ENCODE results near the gene LRCOL1.

The LRCOL1 gene

DNA sequence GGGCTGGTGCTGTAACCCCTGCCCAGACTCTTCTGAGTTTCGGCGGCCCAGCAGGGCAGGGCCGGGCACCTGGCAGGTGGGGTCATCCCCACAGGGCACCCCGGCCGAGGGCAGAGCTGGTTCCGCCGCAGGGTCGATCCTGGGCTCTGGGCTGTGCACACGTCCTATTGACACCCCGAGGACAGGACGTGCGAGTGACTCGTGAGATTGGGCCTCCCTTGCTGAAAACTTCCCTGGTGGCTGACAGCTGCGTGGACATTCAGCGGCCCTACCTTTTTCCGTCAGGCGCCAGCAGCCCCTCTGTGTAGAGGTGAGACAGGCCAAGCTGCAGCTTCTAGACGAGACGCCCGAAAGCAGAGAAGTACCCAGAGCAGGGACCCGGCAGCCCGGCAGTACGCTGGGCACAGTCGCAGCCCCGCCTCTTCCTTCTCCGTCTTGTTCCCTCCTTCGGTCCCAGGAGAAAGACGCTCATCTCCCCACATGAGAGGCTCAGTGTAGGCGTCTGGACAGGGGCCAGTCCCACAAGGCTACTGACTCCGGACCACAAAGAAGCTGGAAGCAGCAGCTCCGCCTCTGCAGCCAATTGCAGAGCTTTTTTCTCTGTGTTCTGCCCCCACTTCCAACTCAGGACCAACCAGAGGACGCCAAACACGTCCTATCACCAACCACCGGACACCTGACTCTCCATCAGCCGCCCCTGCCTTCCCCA is at the start of gene LRCOL1:
TSS of gene LRCOL1 (minus strand) at position 532 of the 709 bp plus-strand sequence. CDS start 4,331 bp downstream, outside the sequence.
- DNase-seq, result no peak

- DNase-seq, result no peak
Measured at GRCh38 chr12:132660052-132660451, 49.7 kb upstream of the LRCOL1 start.

DNA sequence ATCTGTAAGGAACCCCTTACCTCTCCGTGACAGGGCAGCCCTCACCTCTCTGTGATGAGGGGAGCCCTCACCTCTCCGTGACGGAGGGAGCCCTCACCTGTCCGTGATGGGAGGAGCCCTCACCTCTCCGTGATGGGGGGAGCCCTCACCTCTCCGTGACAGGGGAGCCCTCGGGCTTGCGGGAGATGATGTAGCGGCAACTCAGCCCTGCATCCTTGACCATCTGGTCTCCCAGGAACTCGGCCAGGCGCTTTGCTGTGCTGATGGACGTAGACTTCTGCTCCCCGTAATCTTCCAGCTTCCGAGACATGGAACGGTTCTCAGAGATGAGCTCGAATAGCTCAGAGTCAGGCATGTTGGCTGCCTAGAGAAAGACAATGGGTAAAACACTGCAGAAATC is 48.8 kb upstream of the LRCOL1 start:
- no peak for DNase-seq

DNA sequence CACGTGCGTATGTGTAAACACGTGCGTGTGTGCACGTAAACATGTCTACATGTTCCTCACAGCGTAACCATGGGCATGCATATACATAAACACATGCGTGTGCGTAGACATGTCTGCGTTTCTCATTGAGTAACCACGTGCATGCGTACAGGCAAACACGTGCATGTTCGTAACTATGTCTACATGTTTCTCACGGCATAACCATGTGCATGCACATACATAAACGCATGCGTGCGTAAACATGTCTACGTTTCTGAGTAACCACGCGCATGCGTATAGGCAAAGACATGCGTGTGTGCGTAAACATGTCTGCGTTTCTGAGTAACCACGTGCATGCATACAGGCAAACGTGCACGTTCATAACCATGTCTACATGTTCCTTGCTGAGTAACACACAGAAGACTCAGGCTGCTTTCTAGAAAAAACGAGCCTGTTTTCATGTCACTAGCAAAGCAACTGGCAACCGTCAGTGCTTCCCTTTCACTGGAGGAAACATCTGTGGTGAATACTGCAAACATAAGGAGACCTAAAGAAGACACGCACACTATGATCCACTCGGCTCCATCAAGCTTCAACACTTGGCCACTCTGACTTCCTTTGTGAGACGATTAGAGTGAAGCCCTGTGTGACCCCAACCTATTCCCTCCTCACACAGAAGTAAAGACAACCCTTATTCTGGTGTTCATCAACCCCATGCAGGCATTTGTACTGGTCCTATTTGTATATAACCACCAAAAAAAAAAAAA is 47.9 kb upstream of the LRCOL1 start:
- no peak for DNase-seq

DNA sequence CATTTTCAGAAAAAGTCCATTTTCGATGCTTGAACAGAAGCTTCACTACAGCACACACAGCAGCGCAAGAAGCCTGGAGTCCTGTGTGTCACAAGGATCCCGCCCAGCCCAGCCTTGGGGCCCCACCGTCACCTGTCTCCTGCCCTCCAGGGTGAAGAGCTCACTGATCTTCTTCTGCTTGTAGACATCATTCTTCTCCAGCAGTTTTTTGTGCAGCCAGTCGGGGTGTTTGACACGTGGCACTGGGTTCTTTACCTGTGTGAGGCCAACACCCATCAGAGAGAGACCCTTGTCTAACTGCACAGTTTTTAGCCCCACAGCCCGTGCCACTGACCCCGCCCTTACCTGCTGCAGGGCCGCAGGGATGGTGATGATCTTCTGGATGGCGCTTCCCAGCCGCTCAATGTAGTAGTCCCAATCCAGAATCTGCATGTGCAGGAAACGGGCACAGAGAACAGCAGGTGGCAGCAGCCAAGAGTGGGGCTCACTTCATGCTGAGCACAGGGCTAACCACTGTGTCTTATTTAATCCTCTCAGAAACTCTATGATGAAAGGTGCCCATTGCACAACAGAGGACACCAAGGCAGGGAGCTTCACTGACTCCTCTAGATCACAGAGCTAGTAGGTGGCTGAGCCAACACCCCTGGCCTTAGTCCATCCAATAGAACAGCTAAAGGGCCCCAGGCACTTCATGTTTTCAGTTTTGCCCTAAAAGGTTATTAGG is 46.8 kb upstream of the LRCOL1 start:
- DNase-seq, result no peak

- no peak for DNase-seq
Measured at GRCh38 chr12:132653567-132654290, 43.3 kb upstream of the LRCOL1 start.

DNA sequence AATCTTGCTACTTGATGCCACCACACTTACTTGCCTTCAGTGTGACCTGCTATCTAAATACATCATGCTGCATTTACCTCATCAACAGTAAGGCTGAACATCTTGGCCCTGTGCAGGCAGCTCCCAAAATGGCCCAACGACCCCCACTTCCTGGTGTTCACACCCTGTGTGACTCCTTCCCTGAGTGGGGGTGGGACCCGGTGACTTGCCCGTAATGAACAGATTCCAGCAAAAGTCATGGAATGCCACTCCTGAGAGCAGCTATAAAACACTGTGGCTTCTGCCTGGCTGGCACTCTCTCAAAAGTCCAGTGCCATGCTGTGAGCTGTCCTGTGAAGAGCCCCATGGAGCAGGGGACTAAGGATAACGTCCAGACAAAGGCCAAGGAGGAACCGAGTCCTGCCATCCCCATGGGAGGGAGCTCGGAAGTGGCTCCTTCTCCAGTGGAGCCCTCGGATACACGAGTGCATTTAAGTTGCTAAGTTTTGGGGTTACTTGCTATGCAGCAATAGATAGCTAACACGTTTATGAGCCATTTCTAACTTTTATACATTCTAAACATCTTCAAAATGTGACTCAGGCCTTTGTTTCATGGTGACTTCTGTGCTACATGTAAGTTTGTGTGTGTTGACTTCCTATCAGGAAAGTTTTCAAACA is 41.2 kb upstream of the LRCOL1 start:
- DNase-seq, result no peak

DNA sequence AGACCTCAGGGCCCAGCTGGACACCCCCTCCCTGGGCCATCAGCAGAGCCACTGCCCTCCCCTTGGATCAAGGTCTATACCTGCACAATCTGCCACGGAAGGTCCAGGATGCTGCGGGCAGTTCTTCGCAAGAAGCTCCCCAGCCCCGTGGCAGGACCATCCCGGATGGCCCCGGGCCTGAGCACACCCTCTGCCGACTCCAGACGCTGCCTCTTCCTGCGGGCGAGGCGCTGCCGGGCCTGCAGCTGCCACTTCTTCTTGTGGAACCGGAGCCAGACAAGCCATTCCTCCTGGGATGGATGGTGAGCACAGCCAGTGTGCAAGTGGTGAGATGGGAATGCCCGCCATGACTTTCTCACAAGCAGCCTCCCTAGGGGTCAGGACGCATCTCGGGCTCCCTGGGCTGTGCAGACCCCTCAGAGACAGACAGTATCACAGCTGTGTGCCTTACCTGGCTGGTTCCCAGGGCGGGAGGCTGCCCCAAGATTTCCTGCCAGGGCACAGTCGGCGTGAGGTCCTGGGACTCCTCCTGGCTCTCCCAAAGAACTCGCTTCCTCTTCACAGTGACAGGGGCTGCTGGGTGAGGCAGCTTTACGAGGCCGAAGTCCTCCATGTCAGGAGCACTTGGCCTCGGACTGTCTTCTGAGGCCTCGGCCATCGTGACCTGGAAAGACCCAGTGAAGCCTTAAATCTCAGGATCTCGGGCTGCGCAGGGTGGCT is 39.0 kb upstream of the LRCOL1 start:
- no peak for DNase-seq

- no peak for DNase-seq
Measured at GRCh38 chr12:132648616-132649225, 38.3 kb upstream of the LRCOL1 start.

- DNase-seq, result no peak
Measured at GRCh38 chr12:132647858-132648257, 37.5 kb upstream of the LRCOL1 start.

- DNase-seq, result no peak
Measured at GRCh38 chr12:132646850-132647249, 36.5 kb upstream of the LRCOL1 start.

- no peak for DNase-seq
Measured at GRCh38 chr12:132642846-132643835, 32.8 kb upstream of the LRCOL1 start.

DNA sequence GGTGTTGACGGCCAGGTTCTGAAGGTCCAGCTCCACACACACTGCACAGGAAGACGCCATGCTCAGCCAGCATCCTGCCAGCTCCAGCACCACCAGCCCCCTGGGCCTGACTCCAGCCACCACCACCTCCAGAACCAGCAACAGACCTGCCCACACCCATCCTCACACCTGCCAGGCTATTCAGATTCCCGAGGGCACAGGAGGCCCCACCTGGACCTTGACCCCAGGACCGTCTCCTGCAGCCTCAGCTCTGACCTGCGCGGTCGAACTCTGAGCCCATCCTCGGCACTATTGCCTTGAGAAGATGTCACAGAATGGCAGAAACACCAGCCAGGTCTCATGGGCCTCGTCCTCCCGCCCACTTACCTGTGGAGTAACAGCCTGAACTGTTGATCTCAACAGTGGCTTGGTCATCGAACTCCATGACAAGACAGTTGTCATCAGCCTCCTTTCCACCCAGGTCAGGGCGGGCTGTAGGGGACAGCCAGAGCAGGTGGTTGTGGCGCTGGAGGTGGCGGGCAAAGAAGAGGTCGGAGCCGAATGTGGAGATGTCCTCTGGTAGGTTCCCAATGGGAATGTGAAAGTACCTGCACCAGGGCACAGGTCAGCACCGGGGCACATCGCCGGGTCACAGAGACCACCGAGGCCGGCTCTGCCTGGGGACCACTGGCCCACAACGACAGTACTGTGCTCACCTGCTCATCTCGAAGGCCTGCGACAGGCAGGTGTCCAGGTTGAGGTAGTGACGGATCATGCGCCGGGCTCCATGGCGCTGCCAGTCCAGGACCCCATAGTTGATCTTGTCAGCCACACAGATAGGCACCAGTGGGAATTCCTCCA is 31.6 kb upstream of the LRCOL1 start:
- no peak for DNase-seq

- DNase-seq, result no peak
Measured at GRCh38 chr12:132640936-132641335, 30.6 kb upstream of the LRCOL1 start.

DNA sequence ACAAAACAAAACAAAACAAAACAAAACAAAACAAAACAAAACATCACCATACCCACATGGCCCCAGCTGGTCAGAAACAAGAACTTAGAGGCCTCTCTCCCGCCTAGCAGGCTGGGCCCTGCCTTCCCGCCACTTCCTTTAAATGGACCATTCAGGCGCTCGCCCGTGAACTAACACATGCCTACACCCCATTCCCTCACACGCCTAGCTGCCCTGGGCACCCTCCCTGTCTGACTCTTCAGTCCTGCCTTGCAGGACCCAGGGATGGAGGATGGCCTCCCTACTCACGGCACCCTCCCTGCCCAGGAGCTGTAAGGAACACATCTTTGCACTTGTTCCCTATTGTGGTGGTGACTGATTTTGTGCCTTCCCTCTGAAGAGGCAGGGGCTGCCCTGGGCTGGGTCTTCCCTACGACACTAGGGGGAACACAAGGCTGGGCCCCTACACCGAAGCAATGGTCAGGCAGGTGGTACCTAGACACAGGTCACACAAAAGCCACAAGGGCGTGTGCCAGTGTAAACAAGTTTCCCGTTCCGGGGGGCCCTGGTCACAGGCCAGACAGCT is 29.7 kb upstream of the LRCOL1 start:
- DNase-seq, result no peak

GRCh38 chr12:132638541-132639408 is 28.4 kb upstream of the LRCOL1 start:
- no peak for DNase-seq

DNA sequence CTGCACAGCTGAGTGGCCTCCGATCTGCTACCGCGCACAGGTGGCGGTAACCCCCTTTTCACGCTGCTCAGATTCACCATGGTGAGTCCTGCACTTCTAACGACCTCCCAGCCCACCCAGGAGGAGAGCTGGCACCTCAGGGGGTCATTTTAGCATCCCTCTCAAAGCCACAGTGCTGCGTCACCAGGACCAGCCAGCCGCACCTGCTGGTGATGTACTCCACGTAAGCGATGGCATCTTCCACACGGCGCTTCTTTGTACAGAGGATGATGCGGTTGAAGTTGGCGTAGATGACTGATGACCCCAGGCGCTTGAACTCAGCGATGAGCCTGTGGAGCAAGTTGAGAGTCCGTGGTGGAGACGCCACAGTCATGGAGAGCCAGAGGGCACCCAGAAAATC is 27.4 kb upstream of the LRCOL1 start:
- no peak for DNase-seq

Data from RPMI8226 (cell line).